Retinal pigment epithelial cell (primary cell): ENCODE results near the gene DEAF1.
A peak's percentile ranks its signal among the peaks of the same experiment; 100 is the strongest.

Experiments
- DNase-seq: peaks from one replicate; pipeline ENCODE4 v3.0.0-alpha.2; 2010; ENCODE audit warnings: low read depth
- H3K4me3 ChIP-seq: 2 replicates; pipeline ENCODE4 v1.5.1; 2011; ENCODE audit warnings: mild to moderate bottlenecking, low read length, control low read depth, moderate library complexity
- TF ChIP-seq, protein P1 (sequence below): conservative IDR thresholded peaks from 2 replicates; pipeline ENCODE4 v1.5.1; 2011; ENCODE audit warnings: low read depth, low read length, control low read depth, inconsistent platforms

DEAF1 gene

DNA sequence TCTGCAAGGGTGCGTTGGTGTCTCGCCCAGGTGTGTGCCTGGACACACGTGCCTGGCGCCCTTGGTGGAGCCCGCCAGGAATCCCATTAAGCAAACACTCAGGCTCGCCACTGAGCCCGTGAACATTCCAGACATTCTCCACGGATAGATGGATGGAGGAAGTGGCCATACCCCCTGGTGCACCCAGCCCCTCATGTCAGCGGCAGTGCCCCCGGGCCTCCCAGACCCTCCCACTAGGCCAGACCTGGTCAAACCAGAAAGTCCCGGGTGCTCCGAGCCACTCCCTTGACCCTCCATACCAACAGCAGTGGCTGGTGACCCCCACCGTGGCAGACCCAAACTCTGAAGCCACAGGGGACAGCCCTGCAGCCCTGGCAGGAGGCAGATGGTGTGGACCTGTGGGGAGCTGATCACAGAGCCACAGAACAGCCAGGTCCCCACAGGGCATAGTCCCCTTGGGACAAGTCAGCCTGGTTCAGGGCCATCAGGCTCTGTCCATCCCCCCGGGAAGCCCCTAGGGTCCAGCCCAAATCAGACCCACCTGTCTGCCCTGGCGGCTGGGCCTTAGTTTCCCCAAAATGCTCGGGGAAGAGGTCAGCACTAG, 12.9 kb upstream of the DEAF1 start:
- TF ChIP-seq, protein P1, sequence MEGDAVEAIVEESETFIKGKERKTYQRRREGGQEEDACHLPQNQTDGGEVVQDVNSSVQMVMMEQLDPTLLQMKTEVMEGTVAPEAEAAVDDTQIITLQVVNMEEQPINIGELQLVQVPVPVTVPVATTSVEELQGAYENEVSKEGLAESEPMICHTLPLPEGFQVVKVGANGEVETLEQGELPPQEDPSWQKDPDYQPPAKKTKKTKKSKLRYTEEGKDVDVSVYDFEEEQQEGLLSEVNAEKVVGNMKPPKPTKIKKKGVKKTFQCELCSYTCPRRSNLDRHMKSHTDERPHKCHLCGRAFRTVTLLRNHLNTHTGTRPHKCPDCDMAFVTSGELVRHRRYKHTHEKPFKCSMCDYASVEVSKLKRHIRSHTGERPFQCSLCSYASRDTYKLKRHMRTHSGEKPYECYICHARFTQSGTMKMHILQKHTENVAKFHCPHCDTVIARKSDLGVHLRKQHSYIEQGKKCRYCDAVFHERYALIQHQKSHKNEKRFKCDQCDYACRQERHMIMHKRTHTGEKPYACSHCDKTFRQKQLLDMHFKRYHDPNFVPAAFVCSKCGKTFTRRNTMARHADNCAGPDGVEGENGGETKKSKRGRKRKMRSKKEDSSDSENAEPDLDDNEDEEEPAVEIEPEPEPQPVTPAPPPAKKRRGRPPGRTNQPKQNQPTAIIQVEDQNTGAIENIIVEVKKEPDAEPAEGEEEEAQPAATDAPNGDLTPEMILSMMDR = no peak
- H3K4me3 ChIP-seq = no peak overlapping the region
- DNase-seq = no peak

DNA sequence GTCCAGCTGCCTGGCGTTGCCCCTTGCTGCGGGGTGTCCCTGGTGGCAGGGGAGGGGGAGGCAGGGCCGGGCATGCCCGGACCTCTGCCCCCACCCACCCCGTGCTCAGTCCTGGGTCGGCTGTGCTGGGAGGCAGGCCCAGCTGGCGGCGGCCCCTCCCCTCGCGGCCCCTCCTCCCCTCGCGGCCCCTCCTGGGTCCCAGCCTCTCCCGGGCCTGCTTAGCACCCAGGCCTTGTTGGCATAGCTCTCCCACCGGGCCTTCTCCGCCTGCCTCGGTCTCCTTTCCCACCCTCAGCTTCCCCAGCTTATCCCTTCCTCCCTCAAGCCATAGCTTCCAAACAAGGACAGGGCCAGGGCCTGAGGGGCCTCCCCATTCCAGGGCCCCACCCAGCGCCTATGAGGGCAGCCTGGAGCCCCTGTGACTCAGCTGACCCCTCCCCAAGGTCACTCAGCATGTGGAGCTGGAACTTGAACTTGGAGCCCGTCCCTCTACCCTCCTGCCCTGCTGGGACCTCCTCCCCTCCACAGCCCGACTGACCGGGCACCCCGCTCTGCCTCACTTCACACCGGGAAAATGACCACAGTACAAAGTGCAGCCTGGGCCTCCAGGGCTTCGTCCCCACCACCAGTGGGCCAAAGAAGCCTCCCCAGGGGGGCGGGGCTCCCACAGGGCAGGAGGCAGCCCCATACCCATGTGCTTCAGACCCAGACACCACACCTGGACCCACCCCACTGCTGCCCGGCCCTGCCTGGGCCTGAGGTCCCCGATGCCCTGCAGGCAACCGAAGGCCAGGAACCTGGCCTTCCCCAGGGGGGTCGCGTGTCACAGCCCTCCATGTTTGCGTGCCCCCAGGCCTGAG, 12.2 kb upstream of the DEAF1 start:
- H3K4me3 ChIP-seq = peak overlapping the region; percentile 73
- no peak for DNase-seq

DNA sequence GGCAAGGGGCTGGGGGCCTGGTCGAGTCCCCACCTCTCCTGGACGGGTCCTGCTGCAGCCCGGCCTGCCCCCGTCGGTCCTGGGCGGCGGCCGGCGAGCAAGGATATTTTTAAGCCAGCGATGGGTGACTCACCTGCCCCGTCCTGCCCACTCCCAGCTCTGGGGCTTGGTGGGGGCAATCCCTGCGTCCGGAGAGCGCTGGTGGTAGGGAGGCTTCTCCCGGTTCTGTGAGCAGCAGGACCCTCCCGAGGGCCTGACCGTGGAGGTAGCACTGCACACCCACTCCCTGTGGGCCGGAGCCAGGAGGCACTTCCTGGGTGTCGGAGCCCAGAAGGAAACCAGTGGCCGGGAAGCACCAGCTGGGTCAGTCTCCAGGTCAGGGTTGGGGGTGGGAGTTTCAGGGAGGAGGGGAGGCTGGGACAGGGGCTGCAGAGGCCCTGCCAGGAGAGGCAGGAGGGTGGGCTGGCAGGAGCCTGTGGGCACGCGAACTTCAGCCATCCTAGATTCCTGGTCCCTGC, 11.5 kb upstream of the DEAF1 start:
- peak overlapping the region; percentile 73 for H3K4me3 ChIP-seq
- no peak for DNase-seq
- TF ChIP-seq, protein P1 = no peak

More for the DNA sequence above, 12.2 kb upstream of the DEAF1 start:
- TF ChIP-seq, protein P1 = peak; percentile 36

DNA sequence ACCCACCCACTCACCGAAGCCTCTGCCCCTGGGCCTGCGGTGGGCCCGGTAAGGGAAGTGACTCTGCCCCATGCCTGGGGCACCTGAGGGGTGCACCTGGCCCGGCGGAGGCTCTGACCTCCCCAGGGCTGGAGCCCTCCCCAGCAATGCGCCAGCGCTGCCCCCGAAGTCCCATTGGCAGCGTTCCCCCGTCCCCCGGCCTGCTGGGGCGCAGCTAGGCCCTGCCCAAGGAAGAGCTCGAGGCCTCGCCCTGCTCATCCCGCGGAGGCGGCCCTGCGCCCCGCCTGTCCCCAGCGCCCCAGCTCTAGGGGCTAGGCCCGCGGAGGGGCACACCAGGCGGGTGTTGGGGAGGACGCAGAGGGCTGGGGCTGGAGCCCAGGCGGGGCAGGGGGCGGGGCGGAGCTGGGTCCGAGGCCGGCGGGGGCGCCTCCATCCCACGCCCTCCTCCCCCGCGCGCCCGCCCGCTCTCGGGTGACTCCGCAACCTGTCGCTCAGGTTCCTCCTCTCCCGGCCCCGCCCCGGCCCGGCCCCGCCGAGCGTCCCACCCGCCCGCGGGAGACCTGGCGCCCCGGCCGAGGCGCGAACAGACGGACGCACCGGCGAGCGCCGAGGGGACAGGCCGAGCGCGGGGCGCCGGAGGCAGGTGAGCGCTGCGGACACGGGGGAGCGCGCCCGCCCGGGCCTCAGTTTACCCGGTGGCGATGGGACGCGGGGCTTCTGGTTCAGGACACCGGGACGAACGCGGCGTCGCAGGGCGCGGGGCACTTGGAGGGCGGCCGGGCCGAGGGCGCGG, 10.8 kb upstream of the DEAF1 start, which contains the start of gene EPS8L2:
Gene EPS8L2, plus strand, starts transcription at position 586 of the 793 bp plus-strand sequence. CDS start 3,177 bp downstream, outside the sequence.
- peak within 1 kb of the TSS; percentile 73 for H3K4me3 ChIP-seq
- DNase-seq = no peak
- TF ChIP-seq, protein P1 = no peak

DNA sequence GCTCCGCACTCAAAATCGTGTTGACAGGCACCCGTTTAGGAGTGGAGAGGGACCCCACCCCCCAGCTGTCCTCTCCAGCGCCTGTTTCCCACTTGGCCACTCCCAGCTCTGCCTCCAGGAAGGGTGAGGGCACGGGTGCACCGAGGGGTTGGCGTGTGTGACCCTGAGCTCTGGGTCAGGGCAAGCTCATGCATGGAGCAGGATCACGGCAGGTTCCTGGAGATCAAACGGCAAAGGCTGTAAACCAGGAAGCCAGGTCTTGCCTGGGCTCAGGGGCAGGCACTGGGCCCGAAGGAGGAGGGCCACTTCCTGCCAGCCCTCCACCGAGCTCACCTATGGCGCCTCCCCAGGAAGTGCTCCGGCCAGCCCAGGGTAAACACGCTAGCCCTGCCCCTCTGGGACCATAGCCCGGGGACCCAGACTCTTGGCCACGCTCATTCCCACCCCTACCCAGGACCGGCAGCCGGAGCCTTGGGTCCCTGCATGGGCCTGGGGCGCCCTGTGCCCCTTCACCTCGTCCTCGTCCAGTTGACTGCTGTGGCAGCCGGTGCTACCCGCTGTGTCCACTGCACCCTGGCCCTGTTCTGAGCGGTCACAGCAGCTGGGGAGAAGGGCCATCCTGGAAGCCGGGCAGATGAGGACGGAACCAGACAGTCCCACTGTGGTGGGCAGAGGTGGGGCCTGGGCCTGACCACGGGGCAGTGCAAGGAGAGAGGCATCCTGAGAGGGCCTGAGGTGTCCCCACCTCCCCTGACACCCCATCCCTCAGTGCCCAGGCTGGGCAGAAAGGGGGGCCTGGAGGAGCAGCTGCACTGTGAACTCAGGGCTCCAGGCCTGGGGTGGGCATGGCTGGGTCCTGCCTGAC, 10.0 kb upstream of the DEAF1 start:
- TF ChIP-seq, protein P1 = no peak
- H3K4me3 ChIP-seq = peak overlapping the region; percentile 6
- no peak for DNase-seq

DNA sequence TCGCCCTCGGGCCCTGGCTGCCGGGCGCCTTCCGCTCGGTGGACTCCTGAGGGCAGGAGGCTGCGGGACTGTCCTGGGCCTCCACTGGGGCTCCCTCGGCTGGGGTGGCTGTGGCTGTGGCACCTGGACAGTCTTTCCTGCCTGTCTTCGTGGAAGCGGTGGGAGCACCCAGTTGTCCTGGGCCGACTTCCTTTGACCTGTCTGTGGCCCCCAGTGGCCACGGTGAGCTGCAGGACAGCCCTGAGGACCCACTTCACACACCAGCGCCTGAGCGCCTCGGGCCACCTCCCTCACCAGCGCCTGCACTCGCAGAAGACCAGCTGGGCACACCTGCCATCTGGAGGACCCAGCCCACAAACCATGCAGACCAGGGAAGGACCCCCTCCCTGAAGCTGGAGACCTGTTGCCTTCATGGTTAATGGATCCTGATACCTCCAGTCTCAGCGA, 9.2 kb upstream of the DEAF1 start:
- TF ChIP-seq, protein P1 = no peak

More for the DNA sequence above, 9.2 kb upstream of the DEAF1 start:
- H3K4me3 ChIP-seq = no peak overlapping the region
- no peak for DNase-seq
